OCI-M2 (cell line): ENCODE measurements around the gene FRMD3.

Experiments used
- DNase-seq: peaks from one replicate; lab custom pipeline; 2025; ENCODE audit not compliant: unreplicated experiment; lab: John Stamatoyannopoulos, UW

FRMD3 gene

DNA sequence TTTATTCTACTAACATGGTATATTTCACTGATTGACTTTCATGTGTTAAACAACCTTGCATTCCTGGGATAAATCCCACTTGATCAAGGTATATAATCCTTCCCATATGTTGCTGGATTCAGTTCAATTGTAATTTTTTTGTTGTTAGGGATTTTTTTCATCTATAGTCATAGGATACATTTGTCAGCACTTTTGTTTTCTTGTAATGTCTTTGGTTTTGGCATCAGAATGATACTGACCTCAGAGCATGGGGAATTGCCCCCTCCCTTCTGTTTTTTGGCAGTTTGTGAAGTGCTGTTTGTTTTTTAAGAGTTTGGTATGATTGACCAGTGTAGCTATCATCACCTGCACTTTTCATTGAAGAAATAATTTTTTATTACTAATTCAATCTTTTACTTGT lies 298.5 kb downstream of the FRMD3 start:
- DNase-seq = no peak

DNA sequence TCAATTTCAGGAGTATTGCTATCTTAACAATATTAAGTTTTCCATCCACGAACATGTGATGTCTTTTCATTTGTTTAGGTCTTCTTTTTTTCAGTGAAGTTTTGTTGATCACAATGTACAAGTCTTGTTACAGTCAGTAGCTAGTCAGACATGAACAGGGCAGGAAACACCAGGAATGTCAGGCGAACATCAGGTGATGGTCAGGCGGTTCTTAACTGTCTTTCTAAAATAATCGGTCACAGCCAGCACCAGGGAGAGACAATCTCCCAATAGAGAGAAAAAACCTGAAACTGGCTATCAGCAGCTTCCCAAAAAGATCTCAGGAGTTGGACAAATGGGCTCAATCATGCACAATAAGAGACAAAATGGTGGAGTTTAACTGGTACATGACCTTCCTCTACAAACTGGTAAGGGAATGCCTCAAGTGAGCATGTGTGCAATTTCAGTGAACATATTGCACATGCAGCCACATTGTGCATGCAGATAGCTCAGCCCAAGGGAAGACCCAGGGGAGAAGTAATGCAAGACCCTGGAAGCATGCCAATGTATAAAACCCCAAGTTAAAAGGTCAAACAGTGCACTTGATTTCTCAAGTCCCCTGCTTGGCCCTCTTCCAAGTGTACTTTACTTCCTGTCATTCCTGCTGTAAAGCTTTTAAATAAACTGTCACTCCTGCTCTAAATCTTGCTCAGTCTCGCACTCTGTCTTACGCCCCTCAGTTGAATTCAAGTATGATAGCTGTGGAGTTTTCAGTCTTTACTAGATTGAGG lies 299.1 kb downstream of the FRMD3 start:
- DNase-seq = no peak

DNA sequence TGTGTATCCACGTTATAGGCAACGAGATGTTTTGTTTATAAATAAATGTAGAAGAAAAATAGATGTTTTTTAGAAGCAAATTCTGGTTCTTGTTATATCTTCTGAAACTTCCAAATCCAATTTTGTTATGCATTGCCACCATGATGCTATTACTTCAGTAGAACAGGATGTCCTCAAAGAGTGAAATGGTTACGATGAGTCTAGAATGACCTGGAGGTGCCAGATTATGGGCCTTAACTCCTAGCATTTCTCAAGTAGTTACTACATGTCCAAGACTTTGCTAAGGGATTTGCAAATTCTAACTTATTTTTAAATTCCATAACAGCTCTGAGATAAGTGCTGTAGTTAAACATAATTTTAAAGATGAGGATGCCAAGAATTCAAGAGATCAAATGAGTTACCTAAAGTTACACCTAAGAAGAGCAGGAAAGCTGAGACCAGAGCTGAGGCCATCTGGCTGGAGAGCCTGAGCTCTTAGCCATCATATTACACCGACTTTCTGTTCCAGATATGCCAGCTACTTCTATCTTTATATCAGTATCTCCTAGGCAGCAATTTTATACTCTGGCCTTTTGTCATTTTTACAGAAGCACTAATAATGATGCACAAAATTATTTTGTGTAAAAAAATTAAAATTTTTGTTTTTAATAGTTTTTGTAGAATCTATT lies 302.0 kb downstream of the FRMD3 start:
- no peak for DNase-seq

DNA sequence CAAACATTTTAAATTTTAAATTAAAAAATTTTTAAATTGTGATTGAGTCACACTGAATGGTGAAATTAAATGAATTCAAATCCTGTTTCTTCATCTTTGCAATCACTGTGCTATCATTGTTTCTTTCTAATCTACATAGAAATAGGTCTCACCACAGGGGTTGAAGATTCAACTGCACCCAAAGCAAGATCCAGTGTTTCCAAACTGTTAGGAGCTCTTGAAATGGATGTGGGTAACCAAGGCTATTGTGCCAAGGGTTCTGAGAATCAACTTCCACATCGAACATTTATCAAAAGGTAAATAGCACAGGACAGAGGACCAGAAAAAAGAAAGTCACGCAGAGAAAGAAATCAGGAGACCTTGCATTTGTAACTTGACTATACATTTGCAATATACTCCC lies 302.7 kb downstream of the FRMD3 start:
- no peak for DNase-seq

DNA sequence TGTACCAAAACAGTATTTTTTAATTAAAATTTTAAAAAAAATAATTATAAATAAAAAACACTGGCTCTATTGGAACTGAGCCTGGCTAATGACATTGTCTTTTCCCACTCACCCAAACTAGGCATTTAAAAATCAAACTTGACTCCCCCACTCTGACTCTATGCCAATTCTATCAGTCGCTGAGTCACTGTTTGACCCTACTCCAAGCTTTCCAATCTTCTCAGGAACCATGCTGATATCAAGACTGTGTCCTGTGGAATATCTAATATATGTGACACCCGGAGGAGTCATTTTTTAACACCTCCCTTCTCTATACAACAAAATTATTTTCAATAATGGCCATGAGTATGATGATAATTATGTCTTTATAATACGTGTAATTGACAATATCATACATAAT lies 303.7 kb downstream of the FRMD3 start:
- no peak for DNase-seq

DNA sequence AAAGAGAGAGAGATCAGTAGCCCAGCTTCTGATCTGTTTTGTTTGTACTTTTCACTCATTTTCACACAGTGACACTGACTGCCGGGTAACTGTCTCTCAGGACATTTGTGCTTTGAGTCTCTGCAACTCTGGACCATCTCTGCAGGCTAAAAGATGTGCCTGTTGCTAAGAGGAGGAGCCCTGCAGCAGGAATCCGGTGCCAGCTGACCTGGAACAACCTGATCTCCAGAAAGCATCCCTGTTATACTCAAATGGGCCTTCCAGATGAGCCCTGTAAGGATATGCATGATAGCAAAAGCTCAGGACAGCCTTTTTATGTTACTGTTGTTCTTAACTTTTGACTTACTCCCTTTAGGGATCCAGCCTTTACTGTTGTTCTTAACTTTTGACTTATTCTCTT lies 304.6 kb downstream of the FRMD3 start:
- no peak for DNase-seq

DNA sequence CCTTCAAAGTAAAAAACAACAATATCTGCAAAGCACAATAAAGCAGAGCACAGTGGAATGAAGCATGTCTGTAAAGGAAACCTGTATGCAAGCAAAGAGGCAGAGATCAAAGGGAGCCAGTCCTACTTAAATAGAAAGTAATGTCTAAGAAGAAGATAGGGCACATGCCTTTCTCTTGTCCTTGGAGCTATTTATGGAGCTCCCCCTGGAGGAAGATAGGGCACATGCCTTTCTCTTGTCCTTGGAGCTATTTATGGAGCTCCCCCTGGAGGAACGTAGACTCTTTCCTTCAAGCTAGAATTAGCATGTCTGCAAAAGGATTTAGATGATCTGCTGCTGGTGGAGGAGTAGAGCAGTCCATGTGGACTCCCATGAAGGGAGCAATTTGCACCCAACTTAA lies 307.2 kb downstream of the FRMD3 start:
- DNase-seq = no peak

DNA sequence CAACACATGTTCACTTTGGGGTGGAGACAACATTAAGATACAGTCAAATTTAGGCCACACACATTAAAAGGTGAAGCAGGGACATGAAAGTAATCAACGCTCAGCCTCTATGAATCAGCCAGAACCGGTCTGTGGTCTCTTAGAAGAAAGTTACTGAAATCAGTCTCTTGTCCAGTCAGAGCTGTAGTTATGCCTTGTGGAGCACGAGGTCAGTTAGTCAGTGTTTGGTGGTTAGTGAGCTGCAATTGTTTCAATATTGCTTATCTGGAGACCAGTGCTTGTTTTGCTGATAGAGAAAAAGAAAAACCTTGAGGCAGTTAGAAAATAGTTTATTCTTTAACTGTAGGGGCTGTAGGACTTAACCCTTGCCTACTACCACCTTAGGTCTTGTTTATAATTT lies 317.5 kb downstream of the FRMD3 start:
- no peak for DNase-seq

DNA sequence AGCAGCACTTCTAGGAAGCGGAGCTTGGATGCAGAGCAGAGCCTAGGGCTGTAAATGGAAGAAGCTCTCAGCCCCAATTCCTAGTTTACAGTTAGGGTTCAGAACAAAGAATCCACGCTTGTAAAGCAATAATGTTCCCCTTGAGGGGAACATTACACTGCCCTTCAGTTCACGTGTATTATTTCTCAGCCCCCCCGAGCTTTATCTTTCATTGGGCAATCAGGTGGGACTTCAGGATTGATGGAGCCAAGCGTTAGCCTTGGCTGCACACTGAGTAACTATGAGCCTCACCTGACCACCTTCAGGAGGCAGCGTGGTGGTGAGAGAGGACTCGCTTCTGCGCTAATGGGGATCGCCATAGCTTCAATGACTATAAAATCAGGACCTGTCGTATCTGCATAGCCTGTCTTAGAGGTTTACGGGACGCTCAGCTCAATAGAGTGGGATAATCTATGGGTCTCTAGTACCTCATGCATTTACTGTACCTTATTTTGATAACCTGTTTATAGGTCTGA lies 318.2 kb downstream of the FRMD3 start:
- no peak for DNase-seq

DNA sequence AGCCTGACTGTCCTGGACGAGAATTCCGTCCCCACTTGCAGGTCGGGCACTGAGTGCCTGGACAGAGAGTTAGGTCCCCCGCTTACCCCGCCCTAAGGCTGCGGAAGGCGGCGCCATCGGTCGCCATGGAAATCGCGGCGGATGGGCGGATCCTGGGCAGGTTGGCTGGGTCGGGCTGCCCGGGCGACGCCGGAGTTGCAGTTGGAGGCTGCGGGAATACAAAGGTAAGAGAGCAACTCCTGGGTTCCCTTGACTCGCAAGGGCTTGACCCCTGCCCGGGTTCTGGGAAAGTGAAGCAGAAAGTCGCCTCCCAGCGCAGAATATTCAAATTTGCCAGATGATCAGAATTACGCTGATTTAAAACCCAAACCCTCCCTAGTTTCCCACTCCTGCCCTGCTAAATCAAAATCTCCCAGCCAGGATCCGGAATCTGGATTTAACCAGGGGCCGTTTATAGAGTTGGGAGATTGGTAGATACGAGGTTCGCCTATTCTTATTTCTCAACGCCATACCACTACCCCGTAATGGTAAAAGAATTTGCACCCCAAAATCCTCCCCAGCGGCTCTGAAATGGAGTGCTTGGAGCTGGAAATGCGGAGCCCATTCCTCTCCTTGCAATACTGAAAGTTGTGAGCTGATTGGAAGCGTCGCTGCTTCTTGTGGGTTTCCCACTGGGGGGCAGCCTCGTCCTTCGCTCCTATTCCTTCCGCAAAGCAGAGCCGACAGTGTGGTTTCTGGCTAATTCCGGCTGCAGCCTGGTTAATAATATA lies 318.9 kb downstream of the FRMD3 start:
- DNase-seq = no peak

DNA sequence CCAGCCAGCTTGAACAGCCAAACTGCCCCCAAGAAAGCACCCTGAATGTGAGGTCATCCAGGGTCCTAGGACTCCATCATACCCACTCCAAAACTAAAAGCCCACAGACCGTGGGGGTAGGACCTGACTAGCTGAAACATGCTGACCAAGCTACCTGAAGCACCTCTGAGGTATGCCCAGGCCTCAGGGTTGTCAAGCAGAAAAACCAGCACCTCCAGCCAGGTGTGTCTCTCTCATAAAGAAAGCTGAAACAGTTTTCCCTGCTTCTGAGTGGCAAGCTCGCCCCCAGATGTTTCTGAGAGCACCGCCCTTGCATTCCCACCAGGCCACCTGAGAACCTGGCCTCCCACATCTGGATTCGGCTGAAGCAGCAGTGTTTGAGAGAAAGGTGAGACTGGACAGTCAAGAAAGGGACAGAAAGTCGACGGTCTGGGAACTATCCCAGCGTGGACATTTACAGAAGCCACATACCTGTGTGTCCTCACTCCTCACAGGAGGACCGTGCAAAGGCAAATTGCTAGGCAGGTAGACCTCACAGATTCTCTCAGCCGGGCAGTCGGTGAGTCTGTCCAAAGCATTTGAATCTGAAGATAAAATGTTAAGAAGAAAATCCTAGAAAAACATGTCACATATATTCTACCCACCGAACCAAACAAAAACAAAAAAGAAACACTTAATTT lies 319.6 kb downstream of the FRMD3 start:
- no peak for DNase-seq

DNA sequence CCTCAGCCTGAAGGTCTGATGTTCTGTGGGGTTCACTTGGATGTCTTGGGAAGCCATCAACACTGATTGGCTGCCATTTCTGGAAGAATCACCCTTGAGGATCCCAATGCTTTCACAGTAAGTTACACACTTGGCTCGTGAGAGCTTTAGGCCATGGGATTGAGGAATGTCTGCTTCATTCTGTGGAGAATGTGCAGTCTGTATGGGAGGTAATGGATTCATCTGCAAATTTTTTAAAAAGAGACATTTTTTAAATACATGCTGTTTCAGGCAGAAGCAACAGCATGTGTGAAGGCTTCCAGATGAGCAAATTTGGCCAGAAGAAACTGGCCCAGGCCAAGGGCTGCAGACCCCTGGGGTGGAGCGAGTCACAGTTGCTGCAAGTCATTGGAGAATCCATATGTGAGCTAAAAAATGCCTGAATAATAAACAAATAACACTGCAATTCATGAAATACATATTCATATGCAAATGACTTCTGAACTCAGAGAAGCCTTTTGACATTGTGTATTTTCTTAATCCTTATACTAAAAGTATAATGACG lies 328.9 kb downstream of the FRMD3 start:
- no peak for DNase-seq

DNA sequence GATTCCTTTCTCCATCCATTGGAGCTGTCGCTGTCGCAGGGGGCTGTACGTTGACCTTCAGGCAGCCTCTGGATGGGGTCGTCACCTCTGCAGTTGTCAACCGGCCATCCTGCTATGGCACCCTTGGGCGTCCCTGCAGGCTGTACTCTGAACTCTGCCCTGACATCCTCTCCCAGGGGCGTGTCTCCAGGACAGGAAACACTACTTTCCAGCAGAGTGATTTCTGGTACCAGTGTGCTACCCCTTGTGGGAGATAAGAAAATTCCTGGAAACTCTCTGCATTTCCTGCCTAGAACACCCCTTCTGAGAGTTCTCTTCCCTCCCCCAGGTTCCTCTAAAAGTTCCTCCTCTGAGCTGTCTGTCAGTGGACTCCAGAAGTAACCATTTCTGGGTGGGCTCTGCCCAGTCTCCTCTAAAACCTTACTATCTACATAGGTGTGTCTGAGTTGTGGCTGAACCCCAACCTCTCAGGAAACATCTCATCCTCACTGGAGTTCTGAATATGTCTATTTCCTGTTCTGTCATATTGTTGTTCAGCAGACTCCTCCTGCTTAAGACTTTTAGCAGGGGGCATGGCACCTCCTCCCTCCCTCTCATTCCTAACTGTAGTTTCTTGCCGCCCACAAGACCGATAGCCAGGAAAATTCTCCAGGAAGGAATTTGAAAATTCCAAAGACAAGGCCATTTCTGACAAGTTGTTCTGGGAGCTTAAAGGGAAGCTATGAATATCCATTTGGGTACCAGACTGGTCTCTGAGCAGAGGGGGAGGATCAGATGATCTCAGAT lies 329.9 kb downstream of the FRMD3 start:
- no peak for DNase-seq

DNA sequence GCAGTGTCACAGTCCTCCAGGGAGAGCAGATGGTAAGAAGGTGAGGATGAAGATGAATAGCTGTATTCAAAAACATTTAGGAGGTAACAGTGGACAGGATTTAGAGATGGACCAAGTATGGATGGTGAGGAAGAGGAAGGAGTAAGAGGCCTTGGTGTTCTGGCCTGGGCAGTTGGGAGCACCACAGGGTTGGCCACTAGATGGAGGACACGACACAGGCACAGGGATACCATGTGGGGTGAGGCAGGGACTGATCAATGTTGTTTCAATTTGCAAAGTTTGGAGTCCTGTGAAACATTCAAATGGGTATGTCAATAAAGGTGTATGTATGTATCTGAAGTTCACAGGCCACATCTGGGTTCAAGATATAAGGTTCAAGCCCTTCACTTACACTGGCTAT lies 334.2 kb downstream of the FRMD3 start:
- DNase-seq = no peak

DNA sequence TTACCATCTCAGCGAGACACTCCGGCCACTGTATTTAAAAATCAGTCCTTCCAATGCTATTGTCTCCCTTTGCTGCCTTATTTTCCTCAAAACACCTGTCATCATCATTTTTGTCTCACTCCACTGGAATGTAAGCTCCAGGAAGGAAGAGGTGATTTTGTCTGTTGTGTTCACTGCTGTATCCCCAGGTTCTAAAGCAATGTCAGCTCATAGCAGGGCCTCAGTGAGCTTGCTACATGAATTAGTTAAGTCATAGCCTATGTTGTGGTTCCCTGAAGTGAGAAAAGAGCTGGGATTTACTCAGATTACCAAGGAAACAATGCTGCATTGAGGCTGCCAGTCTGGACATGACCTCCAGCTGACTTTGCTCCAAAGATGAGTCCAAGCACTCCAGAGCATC lies 337.7 kb downstream of the FRMD3 start:
- no peak for DNase-seq

DNA sequence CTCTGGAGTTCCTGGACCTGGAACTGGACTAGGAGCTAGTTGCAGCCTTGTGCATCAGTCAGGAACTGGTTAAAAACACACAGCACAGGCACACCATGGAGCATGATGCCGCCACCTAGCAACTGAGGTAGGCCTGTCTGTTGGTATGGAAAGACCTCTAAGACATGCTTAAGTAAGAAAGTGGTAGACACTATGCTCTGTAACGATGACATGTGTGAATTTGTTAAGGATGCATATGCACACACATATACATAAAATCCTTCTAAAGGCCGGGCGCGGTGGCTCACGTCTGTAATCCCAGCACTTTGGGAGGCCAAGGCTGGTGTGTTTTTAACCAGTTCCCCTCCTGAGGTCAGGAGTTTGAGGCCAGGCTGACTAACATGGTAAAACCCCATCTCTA lies 338.4 kb downstream of the FRMD3 start:
- no peak for DNase-seq

DNA sequence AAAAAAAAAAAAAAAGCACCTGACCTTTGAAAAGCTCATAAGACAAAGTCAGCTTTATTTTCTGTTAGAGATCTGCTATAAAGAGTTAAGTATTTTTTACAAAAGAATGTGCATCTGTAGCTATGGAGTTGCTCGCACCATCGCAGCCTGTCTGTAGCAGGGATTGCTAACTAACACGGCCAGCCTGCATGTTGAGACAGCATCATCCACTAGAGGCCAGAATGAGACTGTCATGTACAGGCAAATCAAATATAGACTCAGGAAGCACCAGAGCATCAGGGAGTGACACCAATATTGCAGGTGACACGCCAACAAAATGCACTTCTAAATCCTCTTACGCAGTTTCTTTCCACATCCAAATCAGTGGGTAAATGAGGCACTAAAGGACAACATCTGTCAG lies 339.0 kb downstream of the FRMD3 start:
- DNase-seq = no peak

DNA sequence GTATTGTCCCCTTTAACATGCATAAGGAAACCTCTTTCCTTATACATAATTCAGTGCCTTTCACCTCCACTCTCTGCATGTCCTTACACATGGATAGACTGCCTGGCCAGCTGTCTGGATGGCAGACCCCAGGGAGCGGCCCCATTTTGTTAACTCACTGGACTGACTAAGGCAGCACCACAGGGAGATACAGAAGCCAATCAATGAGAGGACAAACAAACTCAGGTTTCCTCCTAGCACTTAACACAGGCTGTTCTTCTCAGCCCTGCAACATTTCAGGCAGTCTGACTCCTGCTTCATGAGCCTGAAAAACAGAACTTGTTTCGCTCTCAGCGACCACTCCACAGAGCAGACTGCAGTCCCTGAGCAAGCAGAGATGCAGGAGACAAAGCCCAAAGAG lies 339.8 kb downstream of the FRMD3 start:
- no peak for DNase-seq

DNA sequence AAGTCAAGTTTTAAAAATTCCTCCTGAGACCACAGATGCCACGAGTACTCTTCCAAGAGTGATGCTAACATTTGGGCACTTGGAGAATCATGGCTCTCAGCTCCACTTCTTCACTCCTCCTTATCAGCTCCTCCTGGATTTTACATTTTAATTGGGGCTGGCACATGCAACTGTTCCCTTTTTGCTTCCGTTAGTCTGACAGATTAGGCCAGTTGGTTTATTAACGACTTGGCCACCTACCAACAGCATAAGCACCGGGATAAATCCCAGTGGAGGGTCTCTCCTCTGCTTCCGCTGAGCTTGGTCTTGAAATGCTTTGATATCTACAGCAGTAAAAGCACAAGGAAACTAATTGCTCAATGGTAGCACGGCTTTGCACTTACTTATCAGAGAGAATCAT lies 340.6 kb downstream of the FRMD3 start:
- DNase-seq = no peak

DNA sequence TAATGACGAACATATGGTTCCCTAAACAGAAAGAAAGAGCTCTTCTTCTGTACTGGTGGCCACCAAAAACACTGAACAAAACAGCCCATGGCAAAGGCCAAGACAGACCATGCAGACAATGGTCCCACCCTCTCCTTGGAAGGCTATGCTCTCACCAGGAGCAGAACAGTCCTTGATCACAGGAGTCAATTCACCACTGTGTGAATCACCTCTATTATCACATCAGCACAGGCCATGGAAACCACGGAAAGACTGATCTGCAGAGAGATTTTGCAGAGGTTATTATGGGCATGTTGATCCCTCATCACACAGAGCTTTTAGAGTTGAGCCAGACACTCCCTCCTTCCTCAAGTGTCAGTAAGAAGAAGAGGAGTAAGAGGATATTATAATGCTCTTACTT lies 341.3 kb downstream of the FRMD3 start:
- DNase-seq = no peak
